Adrenal gland (tissue), 5 donors: ENCODE measurements around the gene CHD9NB.

ENCODE experiments used
- POLR2A ChIP-seq, 2 donors: fragments of 450-650 bp; IDR thresholded peaks; one replicate each; pipeline ENCODE4 v1.6.1; 2017; ENCODE audit warnings: antibody characterized with exemption in 2 of 2, mild to moderate bottlenecking in 2 of 2, moderate library complexity in 1 of 2
- TF ChIP-seq, protein P1 (sequence below), 6 experiments: fragments of 450-650 bp in 4 of 6; fragments of 200-600 bp in 2 of 6; sonication (generic) in 1 of 6; IDR thresholded peaks; 1 replicate in 5 of 6; 2 replicates in 1 of 6; pipeline versions ENCODE4 v1.5.1 to v1.8.0; 2016 to 2021; ENCODE audit warnings: antibody characterized with exemption in 6 of 6, mild to moderate bottlenecking in 2 of 6, moderate library complexity in 1 of 6
- donor health status: DM: no; HTN: no; CAD: no.

DNA sequence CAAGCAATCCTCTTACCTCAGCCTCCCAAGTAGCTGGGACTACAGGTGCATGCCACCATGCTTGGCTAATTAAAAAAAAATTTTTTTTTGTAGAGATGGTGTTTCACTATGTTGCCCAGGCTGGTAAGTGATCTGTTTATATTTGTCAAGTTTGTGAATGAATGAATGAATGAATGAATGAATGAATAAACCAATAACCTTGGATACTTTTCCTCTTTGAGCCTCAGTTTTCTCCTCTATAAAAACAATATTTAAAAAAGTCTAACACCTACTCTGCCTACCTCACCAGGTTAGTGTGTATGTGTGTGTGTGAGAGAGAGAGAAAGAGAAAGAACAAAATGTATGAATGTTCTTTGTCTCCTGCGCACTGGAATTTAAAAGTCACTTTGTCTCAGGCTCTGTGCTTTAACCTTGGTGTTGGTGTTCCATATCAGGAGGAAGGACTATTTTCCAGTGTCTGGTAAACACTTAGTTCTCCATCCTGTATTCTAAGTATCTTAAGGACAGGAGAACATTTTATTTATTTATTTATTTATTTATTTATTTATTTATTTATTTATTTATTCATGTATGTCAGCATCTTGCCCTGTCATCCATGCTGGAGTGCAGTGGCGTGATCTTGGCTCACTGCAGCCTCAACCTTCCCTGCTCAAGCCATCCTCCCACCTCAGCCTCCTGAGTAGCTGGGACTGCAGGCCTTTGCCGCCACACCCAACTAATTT, 29.1 kb upstream of the CHD9NB start:
- TF ChIP-seq, protein P1, sequence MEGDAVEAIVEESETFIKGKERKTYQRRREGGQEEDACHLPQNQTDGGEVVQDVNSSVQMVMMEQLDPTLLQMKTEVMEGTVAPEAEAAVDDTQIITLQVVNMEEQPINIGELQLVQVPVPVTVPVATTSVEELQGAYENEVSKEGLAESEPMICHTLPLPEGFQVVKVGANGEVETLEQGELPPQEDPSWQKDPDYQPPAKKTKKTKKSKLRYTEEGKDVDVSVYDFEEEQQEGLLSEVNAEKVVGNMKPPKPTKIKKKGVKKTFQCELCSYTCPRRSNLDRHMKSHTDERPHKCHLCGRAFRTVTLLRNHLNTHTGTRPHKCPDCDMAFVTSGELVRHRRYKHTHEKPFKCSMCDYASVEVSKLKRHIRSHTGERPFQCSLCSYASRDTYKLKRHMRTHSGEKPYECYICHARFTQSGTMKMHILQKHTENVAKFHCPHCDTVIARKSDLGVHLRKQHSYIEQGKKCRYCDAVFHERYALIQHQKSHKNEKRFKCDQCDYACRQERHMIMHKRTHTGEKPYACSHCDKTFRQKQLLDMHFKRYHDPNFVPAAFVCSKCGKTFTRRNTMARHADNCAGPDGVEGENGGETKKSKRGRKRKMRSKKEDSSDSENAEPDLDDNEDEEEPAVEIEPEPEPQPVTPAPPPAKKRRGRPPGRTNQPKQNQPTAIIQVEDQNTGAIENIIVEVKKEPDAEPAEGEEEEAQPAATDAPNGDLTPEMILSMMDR (IDR thresholded peaks at IDR 0.05), result no peak
- no peak for TF ChIP-seq POLR2A (IDR thresholded peaks at IDR 0.05)
